Mucosa of gallbladder (tissue), 1 donor: ENCODE results near the gene H2BW2. TPM values are rescaled to one million over a fixed set of nuclear protein-coding genes. Genes with fewer than 3 reads are reported as not detected.

Source experiments
- total RNA-seq: library from RNA; stranded (reverse); gene quantifications from one replicate; pipeline ENCODE4 v1.2.1, GENCODE V29; 2021
- donor health status: DM: no; HTN: no; CAD: no.

H2BW2 gene
- total RNA-seq, 1 donor from 2014 or later, result 0.17 TPM

Other genes starting within 250 kb of the H2BW2 start
- gene RAB9B, start 207.7 kb upstream of the H2BW2 start, total RNA-seq, result 5.7 TPM
- gene TMSB15B, start 77.3 kb upstream of the H2BW2 start, total RNA-seq, result 2.0 TPM
- not detected for gene H2BW1, start 26.2 kb upstream of the H2BW2 start, total RNA-seq
- 2.4 TPM for gene TMSB15C, start 36.3 kb downstream of the H2BW2 start, total RNA-seq
- 1.0 TPM for gene ZCCHC18, start 72.6 kb downstream of the H2BW2 start, total RNA-seq
- 14.5 TPM for gene SLC25A53, start 117.1 kb downstream of the H2BW2 start, total RNA-seq
- 18.9 TPM for gene FAM199X, start 126.5 kb downstream of the H2BW2 start, total RNA-seq
- not detected for gene ESX1, start 215.0 kb downstream of the H2BW2 start, total RNA-seq